HepG2 (cell line): ENCODE data around the gene EPHB6. TPM values are rescaled to one million over a fixed set of nuclear protein-coding genes. Genes with fewer than 3 reads are reported as not detected.

Experiments
- DNMT1 ChIP-seq: sonication (generic); formaldehyde crosslinking; IDR thresholded peaks from 2 replicates; pipeline ENCODE4 v1.5.1; 2020; ENCODE audit warnings: mild to moderate bottlenecking, missing genetic modification reagents
- HDAC6 ChIP-seq: fragments of 200-600 bp; sonication (generic); IDR thresholded peaks from 2 replicates; pipeline ENCODE4 v1.7.0; 2017; ENCODE audit warnings: mild to moderate bottlenecking, antibody characterized with exemption, low read length, low read depth
- JUN ChIP-seq: sonication (generic); formaldehyde crosslinking; IDR thresholded peaks from 2 replicates; pipeline ENCODE4 v1.4.0; 2020; ENCODE audit warnings: mild to moderate bottlenecking, missing genetic modification reagents
- RAD21 ChIP-seq: fragments of 450-650 bp; formaldehyde crosslinking; IDR thresholded peaks from 2 replicates; pipeline ENCODE4 v1.5.0; 2020; ENCODE audit warnings: mild to moderate bottlenecking
- ZBTB49 ChIP-seq: sonication (generic); formaldehyde crosslinking; IDR thresholded peaks from 2 replicates; pipeline ENCODE4 v1.4.0; 2020; ENCODE audit warnings: missing genetic modification reagents, borderline replicate concordance
- ZNF30 ChIP-seq: sonication (generic); formaldehyde crosslinking; IDR thresholded peaks from 2 replicates; pipeline ENCODE4 v1.5.0; 2020; ENCODE audit warnings: mild to moderate bottlenecking, missing genetic modification reagents
- polyA plus RNA-seq, 8 experiments: library from polyadenylated mRNA; depleted of rRNA in 3 of 8; stranded (reverse) in 7 of 8; unstranded in 1 of 8; fragments of >200 nt; fragmentation: Illumina TruSeq in 4 of 8; extraction: Trizol in 4 of 8; gene quantifications; 2 replicates each; pipeline versions ENCODE4 v1.2.1 to v1.2.3, GENCODE V29; 2011 to 2016; ENCODE audit warnings: low read depth in 4 of 8, missing spikeins in 1 of 8, mixed read lengths in 1 of 8; ENCODE audit not compliant: insufficient read depth in 1 of 8
- total RNA-seq, 5 experiments: library from RNA; depleted of rRNA; stranded (reverse); fragments of >200 nt; fragmentation: Illumina TruSeq; extraction: Trizol; gene quantifications; 2 replicates each; pipeline ENCODE4 v1.2.3, GENCODE V29; 2016; ENCODE audit warnings: low read depth in 1 of 5
- TF ChIP-seq, protein P1 (sequence below): sonication (generic); formaldehyde crosslinking; IDR thresholded peaks from 2 replicates; pipeline ENCODE4 v1.4.0; 2020; ENCODE audit warnings: missing genetic modification reagents
- TF ChIP-seq, protein P2 (sequence below): sonication (generic); formaldehyde crosslinking; IDR thresholded peaks from 2 replicates; pipeline ENCODE4 v1.5.0; 2020; ENCODE audit warnings: mild to moderate bottlenecking, missing genetic modification reagents, moderate library complexity
- TF ChIP-seq, protein P3 (sequence below): sonication (generic); formaldehyde crosslinking; IDR thresholded peaks from 2 replicates; pipeline ENCODE4 v1.8.0; 2022; ENCODE audit warnings: mild to moderate bottlenecking, missing genetic modification reagents; ENCODE audit not compliant: insufficient replicate concordance
- TF ChIP-seq, protein P4 (sequence below): sonication (generic); formaldehyde crosslinking; IDR thresholded peaks from 2 replicates; pipeline ENCODE4 v1.8.1; 2023; ENCODE audit warnings: mild to moderate bottlenecking, inconsistent platforms, moderate library complexity, missing genetic modification reagents, borderline replicate concordance

EPHB6 gene
- total and polyA plus RNA-seq, 2 of the 13 experiments (the other 11 are each of a cell fraction or from before 2014, with no cell fraction given), result not detected

DNA sequence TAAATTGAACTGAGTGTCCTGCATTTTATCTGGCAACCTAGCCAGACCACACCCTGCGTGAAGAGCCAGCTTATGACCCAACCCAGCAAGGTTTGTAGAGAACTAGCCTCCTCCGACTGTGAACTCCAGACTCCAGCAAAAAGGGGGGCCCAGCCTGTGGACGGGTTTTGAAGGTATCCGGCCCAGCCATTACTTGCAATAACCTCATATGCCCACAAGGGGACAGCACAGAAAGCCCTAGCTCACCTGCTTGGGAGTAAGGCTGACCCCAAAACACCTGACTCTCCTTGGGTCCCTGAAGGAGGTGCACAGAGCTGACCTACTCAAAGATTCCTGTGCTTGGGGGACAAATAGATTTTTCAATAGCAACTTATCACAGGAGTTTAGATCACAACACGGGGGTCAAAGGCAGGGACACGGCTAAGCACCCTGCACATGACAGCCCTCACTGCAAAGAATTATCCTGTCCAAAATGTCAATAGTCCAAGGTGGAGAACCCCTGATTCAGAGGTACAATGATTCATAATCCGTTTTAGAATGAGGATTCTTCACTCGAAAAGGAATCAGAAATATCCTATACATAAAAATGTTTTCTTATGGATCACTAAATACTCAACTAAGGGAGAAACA, 26.1 kb downstream of the EPHB6 start (continued):
- TF ChIP-seq, protein P1, sequence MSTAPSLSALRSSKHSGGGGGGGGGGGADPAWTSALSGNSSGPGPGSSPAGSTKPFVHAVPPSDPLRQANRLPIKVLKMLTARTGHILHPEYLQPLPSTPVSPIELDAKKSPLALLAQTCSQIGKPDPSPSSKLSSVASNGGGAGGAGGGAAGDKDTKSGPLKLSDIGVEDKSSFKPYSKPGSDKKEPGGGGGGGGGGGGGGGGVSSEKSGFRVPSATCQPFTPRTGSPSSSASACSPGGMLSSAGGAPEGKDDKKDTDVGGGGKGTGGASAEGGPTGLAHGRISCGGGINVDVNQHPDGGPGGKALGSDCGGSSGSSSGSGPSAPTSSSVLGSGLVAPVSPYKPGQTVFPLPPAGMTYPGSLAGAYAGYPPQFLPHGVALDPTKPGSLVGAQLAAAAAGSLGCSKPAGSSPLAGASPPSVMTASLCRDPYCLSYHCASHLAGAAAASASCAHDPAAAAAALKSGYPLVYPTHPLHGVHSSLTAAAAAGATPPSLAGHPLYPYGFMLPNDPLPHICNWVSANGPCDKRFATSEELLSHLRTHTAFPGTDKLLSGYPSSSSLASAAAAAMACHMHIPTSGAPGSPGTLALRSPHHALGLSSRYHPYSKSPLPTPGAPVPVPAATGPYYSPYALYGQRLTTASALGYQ (CRISPR knock-in tag), result no peak
- TF ChIP-seq HDAC6 (no peak), JUN (CRISPR knock-in tag) (no peak), DNMT1 (no peak), RAD21 (CRISPR knock-in tag) (peak; percentile 24; the same call in 1 of the 2 replicates), ZNF30 (CRISPR knock-in tag) (no peak), ZBTB49 (CRISPR knock-in tag) (no peak)
- TF ChIP-seq, protein P2, sequence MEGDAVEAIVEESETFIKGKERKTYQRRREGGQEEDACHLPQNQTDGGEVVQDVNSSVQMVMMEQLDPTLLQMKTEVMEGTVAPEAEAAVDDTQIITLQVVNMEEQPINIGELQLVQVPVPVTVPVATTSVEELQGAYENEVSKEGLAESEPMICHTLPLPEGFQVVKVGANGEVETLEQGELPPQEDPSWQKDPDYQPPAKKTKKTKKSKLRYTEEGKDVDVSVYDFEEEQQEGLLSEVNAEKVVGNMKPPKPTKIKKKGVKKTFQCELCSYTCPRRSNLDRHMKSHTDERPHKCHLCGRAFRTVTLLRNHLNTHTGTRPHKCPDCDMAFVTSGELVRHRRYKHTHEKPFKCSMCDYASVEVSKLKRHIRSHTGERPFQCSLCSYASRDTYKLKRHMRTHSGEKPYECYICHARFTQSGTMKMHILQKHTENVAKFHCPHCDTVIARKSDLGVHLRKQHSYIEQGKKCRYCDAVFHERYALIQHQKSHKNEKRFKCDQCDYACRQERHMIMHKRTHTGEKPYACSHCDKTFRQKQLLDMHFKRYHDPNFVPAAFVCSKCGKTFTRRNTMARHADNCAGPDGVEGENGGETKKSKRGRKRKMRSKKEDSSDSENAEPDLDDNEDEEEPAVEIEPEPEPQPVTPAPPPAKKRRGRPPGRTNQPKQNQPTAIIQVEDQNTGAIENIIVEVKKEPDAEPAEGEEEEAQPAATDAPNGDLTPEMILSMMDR (CRISPR knock-in tag), result peak; percentile 55
- TF ChIP-seq, protein P3, sequence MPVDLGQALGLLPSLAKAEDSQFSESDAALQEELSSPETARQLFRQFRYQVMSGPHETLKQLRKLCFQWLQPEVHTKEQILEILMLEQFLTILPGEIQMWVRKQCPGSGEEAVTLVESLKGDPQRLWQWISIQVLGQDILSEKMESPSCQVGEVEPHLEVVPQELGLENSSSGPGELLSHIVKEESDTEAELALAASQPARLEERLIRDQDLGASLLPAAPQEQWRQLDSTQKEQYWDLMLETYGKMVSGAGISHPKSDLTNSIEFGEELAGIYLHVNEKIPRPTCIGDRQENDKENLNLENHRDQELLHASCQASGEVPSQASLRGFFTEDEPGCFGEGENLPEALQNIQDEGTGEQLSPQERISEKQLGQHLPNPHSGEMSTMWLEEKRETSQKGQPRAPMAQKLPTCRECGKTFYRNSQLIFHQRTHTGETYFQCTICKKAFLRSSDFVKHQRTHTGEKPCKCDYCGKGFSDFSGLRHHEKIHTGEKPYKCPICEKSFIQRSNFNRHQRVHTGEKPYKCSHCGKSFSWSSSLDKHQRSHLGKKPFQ, result no peak
- TF ChIP-seq, protein P4, sequence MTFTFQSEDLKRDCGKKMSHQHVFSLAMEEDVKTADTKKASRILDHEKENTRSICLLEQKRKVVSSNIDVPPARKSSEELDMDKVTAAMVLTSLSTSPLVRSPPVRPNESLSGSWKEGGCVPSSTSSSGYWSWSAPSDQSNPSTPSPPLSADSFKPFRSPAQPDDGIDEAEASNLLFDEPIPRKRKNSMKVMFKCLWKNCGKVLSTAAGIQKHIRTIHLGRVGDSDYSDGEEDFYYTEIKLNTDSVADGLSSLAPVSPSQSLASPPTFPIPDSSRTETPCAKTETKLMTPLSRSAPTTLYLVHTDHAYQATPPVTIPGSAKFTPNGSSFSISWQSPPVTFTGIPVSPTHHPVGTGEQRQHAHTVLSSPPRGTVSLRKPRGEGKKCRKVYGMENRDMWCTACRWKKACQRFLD, result no peak
